Stimulated activated CD4-positive, alpha-beta T cell treated with anti-CD3 and anti-CD28 coated beads, Interleukin-2, amount 100 ng/mL, for 48 hours (primary cell): ENCODE data around the gene CEP104.

ENCODE experiments used
- DNase-seq, 2 donors: peaks; one replicate each; pipeline ENCODE4 v3.0.0-alpha.2; 2020

CEP104 gene

DNA sequence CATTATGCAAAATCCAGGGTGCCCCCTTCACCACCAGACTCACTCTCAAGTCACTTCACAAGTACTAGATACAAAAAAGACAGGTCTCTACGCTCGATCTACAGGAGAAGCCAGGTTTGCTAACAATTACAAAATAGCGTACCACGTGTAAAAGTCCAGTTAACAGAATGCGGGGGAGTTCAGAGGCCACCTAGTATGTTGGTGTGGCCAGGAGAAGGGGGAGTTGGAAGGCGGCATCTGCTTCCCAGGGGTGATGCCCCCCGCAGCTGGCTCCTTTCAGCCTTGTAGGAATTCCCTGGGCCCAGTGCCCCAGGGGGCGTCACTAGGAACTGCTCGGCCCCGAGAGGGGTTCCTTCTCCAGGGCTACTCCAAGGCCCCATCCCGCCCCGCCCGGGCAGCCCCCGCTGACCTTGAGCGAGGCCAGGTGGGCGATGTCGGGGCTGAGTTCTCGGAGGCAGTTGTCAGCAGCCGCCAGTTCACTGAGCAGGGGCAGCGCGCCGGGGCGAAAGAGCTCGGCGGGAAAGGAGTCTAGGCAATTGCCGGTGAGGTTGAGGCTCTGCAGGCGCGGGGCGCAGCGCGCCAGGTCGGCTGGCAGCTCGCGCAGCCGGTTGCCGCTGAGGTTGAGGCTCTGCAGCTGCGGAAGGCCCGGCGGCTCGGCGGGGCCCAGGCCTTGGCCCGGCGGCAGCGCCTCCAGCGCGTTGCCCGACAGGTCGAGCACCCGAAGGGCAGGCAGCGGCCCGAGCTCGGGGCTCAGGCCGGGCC lies 61.4 kb downstream of the CEP104 start:
- no peak for DNase-seq

DNA sequence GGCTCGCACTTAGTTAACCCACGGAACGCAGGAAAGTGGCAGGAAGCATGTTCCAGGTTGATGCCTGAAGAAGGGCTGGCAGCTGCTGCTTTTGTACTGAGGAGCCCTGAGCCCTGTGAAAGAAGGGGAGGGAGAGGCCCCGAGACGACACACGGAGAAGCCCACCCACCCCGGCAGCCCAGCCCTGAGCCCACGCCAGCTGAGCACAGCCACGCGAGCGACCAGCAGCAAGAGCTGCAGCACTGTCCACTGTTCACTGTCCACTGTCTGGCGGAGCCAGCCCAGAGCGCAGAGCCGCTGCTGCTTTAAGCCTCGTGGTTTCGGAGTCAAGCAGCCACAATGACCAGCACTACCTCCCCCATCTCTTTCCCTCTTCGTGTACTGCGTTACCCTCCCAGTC lies 66.1 kb downstream of the CEP104 start:
- DNase-seq: no peak

DNA sequence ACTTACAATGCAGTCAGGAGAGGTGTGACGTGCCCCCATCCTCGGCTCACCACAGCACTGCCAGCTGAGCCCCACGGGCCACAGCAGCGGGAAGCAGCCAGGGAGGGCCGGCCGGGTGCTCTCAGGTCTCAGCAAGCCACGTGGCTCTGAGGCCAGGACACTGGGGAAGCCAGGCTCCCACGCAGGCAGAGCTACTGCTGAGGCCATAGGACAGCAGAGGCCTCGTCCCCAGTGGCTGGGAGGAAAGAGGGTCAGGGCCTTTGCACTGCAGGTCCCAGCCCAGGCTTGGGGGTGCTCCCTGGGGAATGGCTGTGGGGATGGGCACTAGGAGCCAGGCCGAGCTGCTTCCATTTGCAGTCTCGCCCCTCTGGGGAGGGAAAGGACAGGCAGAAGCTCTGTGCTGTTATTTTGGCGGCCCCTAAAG lies 66.5 kb downstream of the CEP104 start:
- no peak for DNase-seq

- DNase-seq: no peak
These were observed 67.3 kb downstream of the CEP104 start for GRCh38 chr1:3789421-3790300.

DNA sequence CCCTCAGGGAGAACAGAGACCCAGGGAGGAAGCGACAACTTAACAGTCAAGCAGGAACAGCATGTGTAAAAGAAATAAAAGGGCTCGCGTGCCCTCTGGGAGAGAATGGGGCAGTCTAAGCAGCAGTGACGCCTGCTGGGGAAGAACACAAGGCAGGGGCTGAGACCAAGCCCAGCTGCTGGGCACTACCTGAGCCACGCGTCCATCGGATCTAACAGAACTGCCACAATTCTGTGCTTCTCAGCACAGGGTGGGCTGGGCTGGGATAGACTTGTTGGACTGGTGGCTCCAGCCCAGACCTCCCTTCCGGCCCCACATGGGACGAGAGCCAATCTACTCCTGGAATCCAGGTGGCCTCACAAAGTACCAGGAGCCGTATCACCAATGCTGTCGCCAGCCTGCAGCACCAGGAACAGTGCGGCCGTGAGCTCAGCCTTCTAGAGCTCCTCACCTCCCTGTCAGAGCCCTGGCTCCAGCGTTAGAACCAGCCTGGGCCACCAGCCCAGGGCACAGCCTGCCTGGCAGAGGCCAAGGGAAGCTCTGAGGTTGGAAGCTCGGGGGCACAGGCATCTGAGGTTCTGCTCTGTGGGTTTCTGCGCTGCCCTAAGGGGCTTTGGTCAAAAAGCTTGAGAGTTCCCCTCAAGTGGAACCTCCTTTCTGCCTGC lies 68.1 kb downstream of the CEP104 start:
- DNase-seq: no peak

DNA sequence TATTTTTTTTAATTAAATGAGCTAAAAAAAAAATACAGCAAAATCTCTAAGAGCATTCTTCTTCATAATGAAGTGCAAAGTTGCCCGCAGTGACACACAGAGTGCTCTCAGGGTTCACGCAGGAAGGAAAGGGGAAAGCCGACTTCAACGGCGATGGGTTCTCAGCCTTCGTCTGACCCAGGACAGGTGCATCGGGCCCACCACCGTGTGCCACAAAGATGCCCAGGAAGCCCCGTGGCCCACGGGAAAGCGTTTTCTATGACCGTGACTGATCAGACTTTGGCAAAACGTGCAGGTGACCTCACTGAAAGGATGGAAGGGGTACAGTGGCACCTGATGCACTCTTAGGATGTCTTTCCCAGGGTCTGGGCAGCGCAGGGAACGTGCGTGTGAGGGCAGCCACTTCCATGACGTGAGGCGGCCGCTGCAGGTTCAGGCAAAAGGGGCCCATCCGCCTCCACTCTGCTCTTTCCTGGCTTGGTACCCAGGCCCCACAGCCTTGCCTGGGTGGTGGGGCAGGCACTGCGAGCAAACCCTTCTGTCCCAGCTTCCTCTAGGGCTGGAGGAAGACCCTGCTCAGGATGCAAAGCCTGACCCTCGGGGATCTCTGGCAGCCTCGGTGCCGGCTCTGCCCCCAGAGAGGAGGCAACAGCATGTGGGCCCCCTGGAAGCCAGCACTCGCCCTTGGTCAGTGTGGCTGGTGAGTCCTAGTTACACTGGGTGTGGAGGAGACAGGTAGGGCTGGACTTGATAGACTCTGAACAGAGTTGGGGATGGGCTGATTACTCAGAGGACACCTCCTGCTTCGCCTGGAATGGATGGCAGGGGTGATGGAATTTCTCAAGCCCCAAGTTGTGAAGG lies 69.0 kb downstream of the CEP104 start:
- DNase-seq: no peak

DNA sequence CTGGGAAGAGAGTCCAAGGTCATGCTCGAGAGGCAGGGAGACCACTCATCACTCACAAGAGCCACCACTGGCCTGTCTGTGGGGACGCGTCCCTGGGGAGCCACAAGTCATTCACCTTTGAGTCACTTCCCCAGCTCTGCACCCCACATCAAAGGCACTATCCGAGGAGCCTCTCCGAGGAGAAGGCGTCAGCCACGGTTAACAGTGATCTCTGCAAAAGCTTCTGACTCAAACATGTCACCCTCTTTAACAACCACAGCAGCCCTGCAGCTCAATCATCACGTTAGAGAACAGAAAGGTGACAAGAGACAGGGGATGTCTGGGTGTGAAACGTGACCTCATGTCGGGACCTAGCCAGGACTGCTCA lies 69.7 kb downstream of the CEP104 start:
- peak in 1 of 2 donors; percentile 33 for DNase-seq

DNA sequence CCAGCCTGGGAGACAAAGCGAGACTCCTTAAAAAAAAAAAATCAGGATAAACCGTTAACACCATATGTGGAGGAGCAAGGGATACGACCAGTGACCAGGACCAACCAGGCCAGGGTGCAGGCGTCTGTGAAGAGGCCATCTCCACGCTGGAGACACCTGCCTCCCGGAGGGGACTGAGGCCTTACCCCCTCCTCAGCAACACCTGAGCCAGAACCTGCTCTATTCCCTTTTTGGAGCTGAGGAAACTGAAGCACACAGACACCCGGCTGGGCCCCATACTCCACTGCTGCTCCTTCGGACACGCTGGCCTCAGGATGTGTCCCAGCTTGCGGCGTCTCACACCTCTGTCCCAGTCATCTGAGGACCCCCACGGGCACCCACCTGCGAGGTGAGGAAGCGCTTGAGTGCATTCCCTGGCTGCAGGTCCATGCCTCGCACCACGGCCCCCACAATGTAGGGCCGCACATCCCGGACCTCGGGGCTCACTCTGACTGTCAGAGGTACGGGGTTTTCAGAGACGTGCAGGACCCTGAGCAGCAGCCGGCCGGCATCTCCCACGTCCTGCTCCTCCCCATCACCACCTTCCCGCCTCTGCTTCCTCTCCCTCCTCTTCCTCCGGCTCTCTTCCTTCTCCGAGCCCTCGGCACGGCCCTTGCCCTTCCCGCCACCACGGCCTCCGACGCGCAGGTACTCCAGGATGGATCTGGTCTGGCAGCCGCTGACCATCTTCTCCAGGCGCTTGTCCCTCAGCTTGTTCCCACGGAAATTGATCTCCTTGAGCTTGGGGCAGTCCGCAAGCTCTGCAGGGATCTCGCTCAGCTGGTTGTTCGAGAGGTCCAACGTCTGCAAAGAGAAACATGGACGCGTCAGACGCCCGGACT lies 70.3 kb downstream of the CEP104 start:
- DNase-seq: no peak

- DNase-seq: no peak
These were observed 71.4 kb downstream of the CEP104 start for GRCh38 chr1:3785456-3786157.

DNA sequence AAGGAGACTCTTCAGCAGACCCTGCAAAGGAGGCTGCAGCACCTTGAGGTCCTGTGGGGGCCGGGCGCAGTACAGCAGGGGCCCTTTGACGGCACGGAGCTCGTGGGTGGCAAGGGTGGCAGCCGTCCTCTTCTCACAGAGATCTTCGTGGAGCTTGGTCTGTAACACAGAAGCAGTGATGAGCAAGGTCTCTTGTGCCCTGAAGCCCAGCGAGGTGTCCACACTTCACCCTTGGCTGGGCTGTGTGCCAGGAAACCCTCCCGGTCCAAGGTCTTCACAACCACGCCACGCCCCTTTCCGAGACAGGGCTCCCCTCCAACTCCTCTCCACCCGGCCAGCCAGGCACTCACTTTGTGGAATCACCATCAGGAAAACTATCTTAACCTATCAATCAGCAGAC lies 72.0 kb downstream of the CEP104 start:
- DNase-seq: no peak

- DNase-seq: no peak
These were observed 73.1 kb downstream of the CEP104 start for GRCh38 chr1:3783651-3784474.

DNA sequence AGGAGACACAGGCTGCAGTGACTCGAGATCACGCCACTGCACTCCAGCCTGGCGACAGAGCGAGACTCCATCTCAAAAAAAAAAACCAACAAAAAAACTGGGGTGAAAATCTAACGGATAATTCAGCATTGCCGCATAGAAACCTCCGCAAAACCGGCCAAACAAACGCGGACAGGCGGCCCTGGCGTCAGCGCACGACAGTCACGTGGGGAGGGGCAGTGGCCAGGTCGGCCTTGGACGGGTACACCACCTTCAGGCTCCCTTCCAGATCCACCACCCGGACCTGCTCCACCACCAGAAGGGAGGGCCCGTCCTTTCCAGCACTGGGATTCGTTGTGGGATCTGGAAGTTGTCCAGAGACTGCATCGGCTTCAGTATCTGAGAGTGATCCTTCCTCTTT lies 76.1 kb downstream of the CEP104 start:
- no peak for DNase-seq

DNA sequence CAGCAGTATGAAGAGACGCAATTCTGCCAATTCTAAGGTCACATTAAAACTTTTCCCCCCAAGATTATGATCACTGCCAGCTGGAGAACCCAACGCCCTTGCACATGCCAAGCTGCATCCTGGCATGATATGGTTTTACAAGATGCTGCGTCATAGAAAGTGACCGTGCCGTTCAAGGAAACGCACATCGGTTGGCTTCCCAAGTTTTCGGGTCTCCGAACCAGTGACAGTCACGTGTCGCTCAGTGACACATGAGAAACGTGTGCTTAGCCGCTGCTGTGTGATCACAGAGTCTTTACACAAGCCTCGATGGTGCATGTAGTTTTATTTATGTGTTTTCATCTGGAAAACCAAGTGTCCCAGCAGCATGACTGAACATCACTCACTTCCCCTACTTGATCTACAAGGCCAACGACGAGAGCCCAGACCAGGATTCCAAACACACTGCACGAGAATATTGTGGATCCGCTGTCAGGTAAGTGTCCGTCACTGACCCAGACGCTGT lies 77.0 kb downstream of the CEP104 start:
- no peak for DNase-seq

- DNase-seq: no peak
These were observed 77.6 kb downstream of the CEP104 start for GRCh38 chr1:3779265-3779911.

GRCh38 chr1:3778590-3779264 lies 78.3 kb downstream of the CEP104 start:
- DNase-seq: no peak

GRCh38 chr1:3777647-3778589 lies 79.1 kb downstream of the CEP104 start:
- DNase-seq: no peak

DNA sequence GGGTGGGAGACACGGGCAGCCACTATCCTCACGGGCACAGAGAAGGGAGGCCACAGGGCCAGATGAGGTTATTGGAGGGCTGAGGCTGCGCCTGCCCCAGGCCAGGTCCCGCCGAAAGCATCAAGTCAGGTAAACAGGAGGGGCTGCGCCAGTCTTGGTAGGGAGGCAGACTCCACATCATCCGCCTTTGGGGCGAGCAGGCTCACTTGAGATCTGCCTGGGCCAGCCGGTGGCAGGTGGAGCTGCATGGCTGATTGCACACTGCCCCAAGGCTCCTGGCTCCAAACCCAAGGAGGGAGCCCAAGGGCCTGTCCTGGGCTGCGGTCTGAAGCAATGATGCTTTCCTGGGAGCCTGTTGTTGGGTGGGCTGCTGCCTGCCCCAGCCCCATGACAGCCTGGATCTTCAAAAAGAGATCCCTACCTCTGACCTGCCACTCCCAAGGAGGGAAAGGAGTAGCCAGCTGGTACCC lies 79.9 kb downstream of the CEP104 start:
- no peak for DNase-seq
